GM21526 (cell line): ENCODE results near the gene SLC7A6OS.

Source experiments
- ATAC-seq: cut with Tn5 transposase; IDR thresholded peaks from one replicate; pipeline ENCODE4 v1.9.1; 2021; ENCODE audit warnings: moderate library complexity; ENCODE audit not compliant: unreplicated experiment, low FRiP score

SLC7A6OS gene

GRCh38 chr16:68310774-68311511 lies at the start of gene SLC7A6OS, which contains the start of gene PRMT7:
TSS of gene SLC7A6OS (minus strand) at chr16:68310946. CDS start at chr16:68310926, 20 bp downstream.
TSS of gene PRMT7 (plus strand) at chr16:68311019. CDS start at chr16:68315980, 4,961 bp downstream.
- peak; percentile 88 for ATAC-seq

GRCh38 chr16:68359398-68360191 lies 48.8 kb upstream of the SLC7A6OS start:
- no peak for ATAC-seq

GRCh38 chr16:68358951-68359350 lies 48.2 kb upstream of the SLC7A6OS start:
- no peak for ATAC-seq

- ATAC-seq = no peak
Observed at GRCh38 chr16:68357923-68358322, 47.2 kb upstream of the SLC7A6OS start.

- no peak for ATAC-seq
Observed at GRCh38 chr16:68357521-68357922, 46.8 kb upstream of the SLC7A6OS start.

GRCh38 chr16:68356919-68357286 lies 46.2 kb upstream of the SLC7A6OS start:
- no peak for ATAC-seq

GRCh38 chr16:68356249-68356918 lies 45.6 kb upstream of the SLC7A6OS start:
- ATAC-seq = no peak

- ATAC-seq = no peak
Observed at GRCh38 chr16:68355447-68356248, 44.9 kb upstream of the SLC7A6OS start.

GRCh38 chr16:68354816-68355215 lies 44.1 kb upstream of the SLC7A6OS start:
- no peak for ATAC-seq

GRCh38 chr16:68353366-68353765 lies 42.6 kb upstream of the SLC7A6OS start:
- ATAC-seq = no peak

- ATAC-seq = no peak
Observed at GRCh38 chr16:68351991-68352431, 41.3 kb upstream of the SLC7A6OS start.

GRCh38 chr16:68351463-68351862 lies 40.7 kb upstream of the SLC7A6OS start:
- no peak for ATAC-seq

- ATAC-seq = no peak
Observed at GRCh38 chr16:68350813-68351350, 40.1 kb upstream of the SLC7A6OS start.

GRCh38 chr16:68349838-68350410 lies 39.2 kb upstream of the SLC7A6OS start:
- no peak for ATAC-seq

GRCh38 chr16:68348639-68349445 lies 38.1 kb upstream of the SLC7A6OS start:
- ATAC-seq = no peak

- no peak for ATAC-seq
Observed at GRCh38 chr16:68347605-68348004, 36.9 kb upstream of the SLC7A6OS start.

GRCh38 chr16:68346892-68347480 lies 36.2 kb upstream of the SLC7A6OS start:
- ATAC-seq = no peak

GRCh38 chr16:68345958-68346635 lies 35.4 kb upstream of the SLC7A6OS start:
- ATAC-seq = no peak
